A549 (cell line): ENCODE measurements around the gene PKP1.

ENCODE experiments used
- EHMT2 ChIP-seq: fragments of 200-600 bp; sonication (generic); IDR thresholded peaks from 2 replicates; pipeline ENCODE4 v1.6.1; 2016; ENCODE audit warnings: antibody characterized with exemption, low read depth, mild to moderate bottlenecking, moderate library complexity
- HDAC2 ChIP-seq: fragments of 200-600 bp; sonication (generic); IDR thresholded peaks from 2 replicates; pipeline ENCODE4 v1.6.1; 2016
- MAFK ChIP-seq: fragments of 450-650 bp; IDR thresholded peaks from 2 replicates; pipeline ENCODE4 v1.6.1; 2014; ENCODE audit not compliant: partially characterized antibody
- MAX ChIP-seq: IDR thresholded peaks from 2 replicates; pipeline ENCODE4 v1.6.1; 2012
- MYC ChIP-seq: IDR thresholded peaks from 2 replicates; pipeline ENCODE4 v1.6.1; 2012; ENCODE audit warnings: mild to moderate bottlenecking, inconsistent platforms, low read length, improper control_type of control experiment, borderline replicate concordance
- POLR2A ChIP-seq: IDR thresholded peaks from 2 replicates; pipeline ENCODE4 v1.6.1; 2012; ENCODE audit warnings: mild to moderate bottlenecking, low read length
- RARB ChIP-seq: fragments of 250-450 bp; sonication (Bioruptor Pico); IDR thresholded peaks from 2 replicates; pipeline ENCODE4 v1.8.0; 2021; ENCODE audit warnings: mild to moderate bottlenecking, moderate library complexity
- TF ChIP-seq, protein P1 (sequence below): fragments of >200 bp; sonication (Bioruptor Twin); formaldehyde crosslinking; IDR thresholded peaks from 3 replicates; pipeline ENCODE4 v1.5.1; 2016

DNA sequence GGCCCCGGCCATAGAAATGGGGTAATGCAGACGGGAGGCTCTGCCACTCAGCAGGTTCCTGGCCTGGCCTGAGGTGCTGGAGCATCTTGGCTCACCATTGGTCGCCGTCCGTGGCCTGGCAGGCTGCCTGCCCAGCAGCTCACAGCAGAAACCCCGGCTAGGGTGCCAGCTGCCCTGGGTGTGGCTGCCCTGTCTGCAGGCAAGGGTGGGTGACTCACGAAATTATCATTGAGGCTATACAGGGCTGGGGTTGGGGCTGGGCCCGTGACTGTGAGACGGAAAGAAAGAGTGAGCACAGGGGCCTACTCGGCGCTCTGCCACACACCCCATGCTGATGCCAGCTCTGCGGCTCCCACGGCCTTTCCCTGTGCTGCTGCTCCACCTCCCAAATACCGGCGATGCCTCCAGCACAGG, 8.0 kb upstream of the PKP1 start:
- no peak for TF ChIP-seq RARB
- peak; percentile 72; the same call in 1 of the 2 replicates for TF ChIP-seq MAX
- TF ChIP-seq, protein P1, sequence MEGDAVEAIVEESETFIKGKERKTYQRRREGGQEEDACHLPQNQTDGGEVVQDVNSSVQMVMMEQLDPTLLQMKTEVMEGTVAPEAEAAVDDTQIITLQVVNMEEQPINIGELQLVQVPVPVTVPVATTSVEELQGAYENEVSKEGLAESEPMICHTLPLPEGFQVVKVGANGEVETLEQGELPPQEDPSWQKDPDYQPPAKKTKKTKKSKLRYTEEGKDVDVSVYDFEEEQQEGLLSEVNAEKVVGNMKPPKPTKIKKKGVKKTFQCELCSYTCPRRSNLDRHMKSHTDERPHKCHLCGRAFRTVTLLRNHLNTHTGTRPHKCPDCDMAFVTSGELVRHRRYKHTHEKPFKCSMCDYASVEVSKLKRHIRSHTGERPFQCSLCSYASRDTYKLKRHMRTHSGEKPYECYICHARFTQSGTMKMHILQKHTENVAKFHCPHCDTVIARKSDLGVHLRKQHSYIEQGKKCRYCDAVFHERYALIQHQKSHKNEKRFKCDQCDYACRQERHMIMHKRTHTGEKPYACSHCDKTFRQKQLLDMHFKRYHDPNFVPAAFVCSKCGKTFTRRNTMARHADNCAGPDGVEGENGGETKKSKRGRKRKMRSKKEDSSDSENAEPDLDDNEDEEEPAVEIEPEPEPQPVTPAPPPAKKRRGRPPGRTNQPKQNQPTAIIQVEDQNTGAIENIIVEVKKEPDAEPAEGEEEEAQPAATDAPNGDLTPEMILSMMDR = no peak
- TF ChIP-seq MYC = no peak
- no peak for TF ChIP-seq POLR2A
- TF ChIP-seq EHMT2 = no peak
- no peak for TF ChIP-seq MAFK
- no peak for TF ChIP-seq HDAC2
